ENCODE data around the gene HOXB7.

The HOXB7 gene

GRCh38 chr17:48589831-48590606, 20.8 kb downstream of the HOXB7 start, which contains the start of gene HOXB3:
HOXB3 (minus strand) TSS chr17:48590241; CDS start chr17:48552474, 37,767 bp downstream.
- Mint-ChIP-seq H3K36me3 (ENCODE audit: insufficient read depth) (peaks cover 7% of the 10 kb centered on the region), H3K27me3 (peaks cover 35 to 79% of the 10 kb centered on the region in 2 donors), H3K9me3 (no peaks in the 10 kb centered on the region), H3K4me1 (ENCODE audit: low read depth in 2 of 2) (peaks cover 28 to 30% of the 10 kb centered on the region in 2 donors), H3K27ac (no peak within 1 kb of the TSS), H3K4me3 (no peak within 1 kb of the TSS)
- ATAC-seq (replicated peaks) (no peak), DNase-seq (no peak)

GRCh38 chr17:48589060-48589830, 21.6 kb downstream of the HOXB7 start:
- Mint-ChIP-seq H3K27ac (no peak overlapping the region), H3K27me3 (peaks cover 34 to 79% of the 10 kb centered on the region in 2 donors), H3K36me3 (ENCODE audit: insufficient read depth) (peaks cover 5% of the 10 kb centered on the region), H3K4me3 (no peak overlapping the region), H3K9me3 (no peaks in the 10 kb centered on the region), H3K4me1 (ENCODE audit: low read depth in 2 of 2) (peaks cover 31 to 34% of the 10 kb centered on the region in 2 donors)
- ATAC-seq (replicated peaks) (no peak), DNase-seq (no peak)

- no peak for DNase-seq
- H3K9me3 Mint-ChIP-seq, result no peaks in the 10 kb centered on the region
- H3K4me1 Mint-ChIP-seq (ENCODE audit: low read depth in 2 of 2), result peaks cover 28% of the 10 kb centered on the region in 2 donors
- no peak overlapping the region for H3K4me3 Mint-ChIP-seq
- ATAC-seq (replicated peaks), result no peak
- peaks cover 36 to 79% of the 10 kb centered on the region in 2 donors for H3K27me3 Mint-ChIP-seq
- peaks cover 5% of the 10 kb centered on the region for H3K36me3 Mint-ChIP-seq (ENCODE audit: insufficient read depth)
- no peak overlapping the region for H3K27ac Mint-ChIP-seq
These were observed 22.3 kb downstream of the HOXB7 start for GRCh38 chr17:48588528-48588927.

GRCh38 chr17:48588074-48588415, 22.8 kb downstream of the HOXB7 start:
- no peak overlapping the region for H3K27ac Mint-ChIP-seq
- H3K4me3 Mint-ChIP-seq, result no peak overlapping the region
- no peak for ATAC-seq (replicated peaks)
- H3K36me3 Mint-ChIP-seq (ENCODE audit: insufficient read depth), result peaks cover 6% of the 10 kb centered on the region
- H3K27me3 Mint-ChIP-seq, result peaks cover 36 to 79% of the 10 kb centered on the region in 2 donors
- DNase-seq, result no peak
- H3K9me3 Mint-ChIP-seq, result no peaks in the 10 kb centered on the region
- H3K4me1 Mint-ChIP-seq (ENCODE audit: low read depth in 2 of 2), result peaks cover 23% of the 10 kb centered on the region in 2 donors

GRCh38 chr17:48587276-48588073, 23.3 kb downstream of the HOXB7 start:
- Mint-ChIP-seq H3K4me3 (peak overlapping the region; percentile 29 to 97), H3K27me3 (peaks cover 36 to 79% of the 10 kb centered on the region in 2 donors), H3K9me3 (no peaks in the 10 kb centered on the region), H3K4me1 (ENCODE audit: low read depth in 2 of 2) (peaks cover 18% of the 10 kb centered on the region in 2 donors), H3K27ac (no peak overlapping the region), H3K36me3 (ENCODE audit: insufficient read depth) (peaks cover 7% of the 10 kb centered on the region)
- ATAC-seq (replicated peaks), result no peak
- no peak for DNase-seq

GRCh38 chr17:48586355-48587258, 24.2 kb downstream of the HOXB7 start:
- peaks cover 37 to 79% of the 10 kb centered on the region in 2 donors for H3K27me3 Mint-ChIP-seq
- DNase-seq, result no peak
- peak; percentile 44 for ATAC-seq (replicated peaks)
- no peaks in the 10 kb centered on the region for H3K9me3 Mint-ChIP-seq
- peaks cover 7% of the 10 kb centered on the region for H3K36me3 Mint-ChIP-seq (ENCODE audit: insufficient read depth)
- peak overlapping the region; percentile 83 to 90 for H3K27ac Mint-ChIP-seq
- H3K4me1 Mint-ChIP-seq (ENCODE audit: low read depth in 2 of 2), result peaks cover 18 to 21% of the 10 kb centered on the region in 2 donors
- peak overlapping the region; percentile 91 to 97 for H3K4me3 Mint-ChIP-seq

GRCh38 chr17:48584223-48584741, 26.5 kb downstream of the HOXB7 start:
- peaks cover 18 to 23% of the 10 kb centered on the region in 2 donors for H3K4me1 Mint-ChIP-seq (ENCODE audit: low read depth in 2 of 2)
- H3K36me3 Mint-ChIP-seq (ENCODE audit: insufficient read depth), result peaks cover 11% of the 10 kb centered on the region
- no peak for ATAC-seq (replicated peaks)
- peak overlapping the region; percentile 37 to 91 for H3K4me3 Mint-ChIP-seq
- no peak for DNase-seq
- peaks cover 60 to 85% of the 10 kb centered on the region in 2 donors for H3K27me3 Mint-ChIP-seq
- peak overlapping the region in 1 of 2 donors; percentile 83 for H3K27ac Mint-ChIP-seq
- no peaks in the 10 kb centered on the region for H3K9me3 Mint-ChIP-seq

GRCh38 chr17:48583708-48584222, 27.1 kb downstream of the HOXB7 start:
- Mint-ChIP-seq H3K4me3 (peak overlapping the region in 1 of 2 donors; percentile 37), H3K36me3 (ENCODE audit: insufficient read depth) (peaks cover 12% of the 10 kb centered on the region), H3K9me3 (no peaks in the 10 kb centered on the region), H3K27ac (no peak overlapping the region), H3K4me1 (ENCODE audit: low read depth in 2 of 2) (peaks cover 22 to 28% of the 10 kb centered on the region in 2 donors), H3K27me3 (peaks cover 65 to 90% of the 10 kb centered on the region in 2 donors)
- no peak for ATAC-seq (replicated peaks)
- no peak for DNase-seq

GRCh38 chr17:48582750-48583069, 28.1 kb downstream of the HOXB7 start:
- ATAC-seq (replicated peaks), result no peak
- H3K9me3 Mint-ChIP-seq, result no peaks in the 10 kb centered on the region
- H3K27me3 Mint-ChIP-seq, result peaks cover 65 to 90% of the 10 kb centered on the region in 2 donors
- no peak overlapping the region for H3K27ac Mint-ChIP-seq
- DNase-seq, result no peak
- H3K4me3 Mint-ChIP-seq, result peak overlapping the region; percentile 53 to 57
- H3K4me1 Mint-ChIP-seq (ENCODE audit: low read depth in 2 of 2), result peaks cover 26 to 30% of the 10 kb centered on the region in 2 donors
- H3K36me3 Mint-ChIP-seq (ENCODE audit: insufficient read depth), result peaks cover 17% of the 10 kb centered on the region

- DNase-seq, result no peak
- Mint-ChIP-seq H3K9me3 (no peaks in the 10 kb centered on the region), H3K4me1 (ENCODE audit: low read depth in 2 of 2) (peaks cover 16% of the 10 kb centered on the region in 2 donors), H3K27me3 (peaks cover 51 to 64% of the 10 kb centered on the region in 2 donors), H3K4me3 (peak overlapping the region; percentile 90 to 94), H3K36me3 (ENCODE audit: insufficient read depth) (peaks cover 12% of the 10 kb centered on the region), H3K27ac (peak overlapping the region in 1 of 2 donors; percentile 92)
- ATAC-seq (replicated peaks), result no peak
These were observed 30.9 kb downstream of the HOXB7 start for GRCh38 chr17:48579760-48580554.

- DNase-seq (no peak), ATAC-seq (replicated peaks) (no peak)
- H3K4me1 Mint-ChIP-seq (ENCODE audit: low read depth in 2 of 2), result peaks cover 13 to 15% of the 10 kb centered on the region in 2 donors
- H3K9me3 Mint-ChIP-seq, result no peaks in the 10 kb centered on the region
- peak overlapping the region; percentile 90 to 94 for H3K4me3 Mint-ChIP-seq
- H3K27me3 Mint-ChIP-seq, result peaks cover 51 to 59% of the 10 kb centered on the region in 2 donors
- H3K27ac Mint-ChIP-seq, result peak overlapping the region in 1 of 2 donors; percentile 92
- peaks cover 12% of the 10 kb centered on the region for H3K36me3 Mint-ChIP-seq (ENCODE audit: insufficient read depth)
These were observed 31.4 kb downstream of the HOXB7 start for GRCh38 chr17:48579471-48579759.
